GM04504 (cell line): ENCODE measurements around the gene PANK3.
A peak's percentile ranks its signal among the peaks of the same experiment; 100 is the strongest.
"Not testable (repeated sequence)": the region's sequence is repeated elsewhere in the genome, so short reads cannot be mapped to it uniquely, and the experiment has no call there.

Source experiments
- DNase-seq: peaks from one replicate; pipeline ENCODE4 v3.0.0-alpha.2; 2012; ENCODE audit warnings: low read depth

The PANK3 gene

GRCh38 chr5:168592014-168592368, 12.8 kb upstream of the PANK3 start:
- peak; percentile 17 for DNase-seq

DNA sequence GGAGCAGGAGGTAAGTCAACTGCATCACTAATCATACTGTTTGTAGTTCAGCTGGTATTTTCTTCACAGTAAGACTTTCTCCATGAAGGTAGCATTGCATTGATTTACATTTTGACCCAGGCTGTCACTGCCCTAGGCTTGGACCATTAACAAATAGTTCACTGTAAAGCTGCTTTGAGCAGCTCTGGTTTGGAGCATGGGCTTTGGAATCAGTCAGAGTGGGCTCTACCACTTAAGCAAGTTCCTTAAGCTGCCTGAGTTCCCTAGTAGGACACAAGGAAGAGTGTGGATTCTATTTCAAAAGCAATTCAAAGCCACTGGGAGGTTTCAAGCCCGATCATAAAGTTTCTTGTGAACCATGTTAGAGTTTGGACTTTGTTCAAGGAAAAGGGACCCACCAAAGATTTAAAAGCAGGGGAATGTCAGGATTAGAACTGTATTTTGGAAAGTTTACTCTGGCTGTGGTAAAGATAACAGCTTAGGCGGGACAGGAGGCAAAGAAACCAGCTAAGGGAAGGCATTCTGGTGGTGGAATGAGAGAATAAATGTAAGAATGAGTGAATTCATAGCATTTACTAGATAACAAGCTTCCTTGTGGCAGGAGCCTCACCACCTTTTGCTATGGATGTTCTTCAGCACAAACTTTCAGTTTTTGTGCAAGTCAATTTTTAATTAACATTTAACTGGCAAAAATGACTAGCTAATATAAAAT, 12.3 kb upstream of the PANK3 start:
- DNase-seq, result no peak

DNA sequence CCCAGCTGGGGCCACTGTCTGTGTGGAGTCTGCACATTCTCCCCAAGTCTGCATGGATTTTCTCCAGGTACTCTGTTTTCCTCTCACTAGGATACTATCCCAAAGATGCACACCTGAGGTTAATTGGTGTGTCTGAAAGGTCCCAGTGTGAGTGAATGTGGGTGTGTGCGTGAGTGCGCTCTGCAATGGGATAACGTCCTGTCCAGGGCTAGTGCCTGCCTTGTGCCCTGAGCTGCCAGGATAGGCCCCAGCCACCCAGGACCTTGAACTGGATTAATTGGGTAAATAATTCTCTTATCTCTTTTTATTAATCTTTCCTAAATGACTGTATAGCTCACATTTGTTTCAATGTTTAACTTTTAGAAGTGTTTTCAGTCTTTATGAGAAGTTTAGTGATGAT, 11.5 kb upstream of the PANK3 start:
- no peak for DNase-seq

DNA sequence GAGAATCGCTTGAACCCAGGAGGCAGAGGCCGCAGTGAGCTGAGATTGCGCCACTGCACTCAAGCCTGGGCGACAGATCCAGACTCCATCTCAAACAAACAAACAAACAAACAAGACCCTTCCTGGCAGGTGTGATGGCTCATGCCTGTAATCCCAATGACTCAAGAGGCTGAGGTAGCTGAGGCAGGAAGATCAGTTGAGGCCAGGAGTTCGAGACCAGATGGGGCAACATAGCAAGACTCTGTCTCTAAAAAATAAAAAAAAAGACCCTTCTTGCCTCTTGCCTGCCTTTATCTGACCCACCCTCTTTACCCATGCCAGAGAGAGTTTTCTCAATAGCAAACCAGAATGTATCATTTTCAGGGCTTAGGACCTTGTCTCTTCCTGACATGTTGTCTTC, 8.8 kb upstream of the PANK3 start:
- no peak for DNase-seq

DNA sequence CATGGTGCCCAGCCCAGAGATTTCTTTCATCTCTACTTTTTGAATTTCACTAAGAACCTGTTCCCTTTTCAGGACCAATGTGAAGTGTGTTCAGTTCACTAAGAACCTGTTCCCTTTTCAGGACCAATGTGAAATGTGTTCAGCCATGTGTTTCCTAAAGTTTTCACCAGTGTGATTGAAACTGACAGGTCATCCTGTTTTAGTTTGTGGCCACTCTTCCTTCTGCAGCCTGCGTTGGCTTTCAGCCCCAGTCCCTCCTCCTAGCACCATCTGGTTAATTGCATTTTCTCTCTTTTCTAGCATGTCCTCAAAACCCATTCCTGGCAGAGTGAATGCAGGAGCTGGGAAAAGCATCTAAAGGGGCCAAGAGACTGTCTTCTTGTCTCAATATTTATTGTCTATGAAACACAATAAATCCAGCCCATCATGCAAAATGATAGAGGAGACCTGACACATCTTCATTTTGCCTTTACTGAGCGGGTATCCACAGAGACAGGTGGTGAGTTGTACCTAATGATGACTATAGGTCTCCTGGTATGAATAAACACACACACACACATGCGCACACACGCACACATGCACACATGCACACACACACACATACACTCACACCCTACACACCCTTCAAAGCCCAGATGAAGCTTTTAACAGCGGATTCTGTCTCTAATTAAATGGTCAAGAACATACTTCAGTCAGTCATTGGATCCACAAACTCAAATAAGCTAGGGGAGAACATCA, 6.1 kb upstream of the PANK3 start:
- DNase-seq, result no peak

- DNase-seq, result no peak
Observed at GRCh38 chr5:168583742-168584482, 4.7 kb upstream of the PANK3 start.

DNA sequence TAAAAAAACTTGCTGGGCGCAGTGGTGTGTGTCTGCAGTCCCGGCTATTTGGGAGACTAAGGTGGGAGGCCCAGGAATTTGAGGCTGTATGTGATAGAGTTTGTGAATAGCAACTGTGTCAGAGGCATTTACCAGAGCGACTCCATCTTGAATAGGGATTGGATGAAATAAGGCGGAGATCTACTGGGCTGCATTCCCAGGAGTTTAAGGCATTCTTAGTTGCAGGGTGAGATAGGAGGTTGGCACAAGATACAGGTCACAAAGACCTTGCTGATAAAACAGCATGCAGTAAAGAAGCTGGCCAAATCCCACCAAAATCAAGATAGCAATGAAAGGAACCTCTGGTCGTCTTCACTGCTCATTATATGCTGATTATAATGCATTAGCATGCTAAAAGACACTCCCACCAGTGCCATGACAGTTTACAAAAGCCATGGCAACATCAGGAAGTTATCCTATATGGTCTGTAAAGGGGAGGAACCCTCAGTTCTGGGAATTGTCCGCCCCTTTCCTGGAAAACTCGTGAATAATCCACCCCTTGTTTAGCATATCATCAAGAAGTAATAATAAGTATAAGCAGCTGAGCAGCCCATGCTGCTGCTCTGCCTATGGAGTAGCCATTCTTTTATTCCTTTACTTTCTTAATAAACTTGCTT, 1.8 kb upstream of the PANK3 start:
- not testable (repeated sequence) for DNase-seq

- DNase-seq, result no peak
Observed at GRCh38 chr5:168580227-168580508, 1.0 kb upstream of the PANK3 start.

- peak; percentile 98 for DNase-seq
Observed at GRCh38 chr5:168579488-168580226, 489 bp upstream of the PANK3 start.

DNA sequence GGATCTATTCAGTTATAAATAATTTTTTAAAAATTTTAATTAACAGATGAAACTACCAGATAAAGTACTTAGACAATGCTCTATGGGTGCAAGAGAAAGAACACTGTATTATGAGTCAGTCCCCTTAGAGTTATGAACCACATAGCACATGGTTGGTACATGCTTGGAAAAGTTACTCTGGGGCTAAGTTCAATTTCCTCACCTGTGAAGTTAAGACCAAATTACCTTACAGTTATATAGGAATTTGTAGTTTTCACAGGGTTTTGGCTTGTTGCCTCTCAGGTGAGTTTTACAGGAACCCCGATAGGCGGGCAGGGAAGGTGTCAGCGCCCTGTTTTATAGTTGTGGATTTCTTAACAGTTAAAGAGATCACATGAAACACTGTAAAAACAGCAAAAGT, 1.2 kb downstream of the PANK3 start:
- DNase-seq, result no peak

GRCh38 chr5:168575391-168576372, 3.5 kb downstream of the PANK3 start:
- DNase-seq, result no peak

DNA sequence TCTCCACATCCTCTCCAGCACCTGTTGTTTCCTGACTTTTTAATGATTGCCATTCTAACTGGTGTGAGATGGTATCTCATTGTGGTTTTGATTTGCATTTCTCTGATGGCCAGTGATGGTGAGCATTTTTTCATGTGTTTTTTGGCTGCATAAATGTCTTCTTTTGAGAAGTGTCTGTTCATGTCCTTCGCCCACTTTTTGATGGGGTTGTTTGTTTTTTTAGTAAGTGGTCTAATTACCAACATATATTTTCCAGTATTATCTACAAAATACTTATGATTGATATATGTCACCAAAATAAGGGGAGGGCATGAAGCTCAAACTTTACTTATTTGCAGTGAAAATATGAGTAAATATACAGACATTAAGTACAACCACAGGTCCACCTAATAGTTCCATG, 5.0 kb downstream of the PANK3 start:
- not testable (repeated sequence) for DNase-seq

- not testable (repeated sequence) for DNase-seq
Observed at GRCh38 chr5:168573663-168574062, 5.5 kb downstream of the PANK3 start.

GRCh38 chr5:168570490-168571328, 8.5 kb downstream of the PANK3 start:
- no peak for DNase-seq

- no peak for DNase-seq
Observed at GRCh38 chr5:168568738-168569137, 10.4 kb downstream of the PANK3 start.

DNA sequence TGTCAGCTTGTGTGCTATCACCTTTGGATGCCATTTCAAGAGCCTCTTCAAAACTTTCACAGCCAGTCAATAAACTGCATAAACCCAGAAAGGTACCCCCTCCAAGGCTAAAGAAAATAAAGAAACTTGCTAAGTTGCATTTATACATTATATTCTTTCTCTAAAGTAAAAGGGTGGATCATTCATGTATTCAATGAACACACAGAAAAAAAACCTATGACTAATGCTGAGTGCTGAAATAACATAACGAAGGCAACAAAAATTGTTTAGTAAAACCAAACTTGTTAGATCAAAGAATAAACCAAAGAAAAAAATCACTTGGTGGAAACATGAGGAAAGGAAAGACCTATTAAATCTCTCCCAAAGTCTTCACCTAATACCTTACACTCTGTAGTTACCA, 15.2 kb downstream of the PANK3 start:
- DNase-seq, result no peak

- DNase-seq, result no peak
Observed at GRCh38 chr5:168562279-168562678, 16.9 kb downstream of the PANK3 start.

DNA sequence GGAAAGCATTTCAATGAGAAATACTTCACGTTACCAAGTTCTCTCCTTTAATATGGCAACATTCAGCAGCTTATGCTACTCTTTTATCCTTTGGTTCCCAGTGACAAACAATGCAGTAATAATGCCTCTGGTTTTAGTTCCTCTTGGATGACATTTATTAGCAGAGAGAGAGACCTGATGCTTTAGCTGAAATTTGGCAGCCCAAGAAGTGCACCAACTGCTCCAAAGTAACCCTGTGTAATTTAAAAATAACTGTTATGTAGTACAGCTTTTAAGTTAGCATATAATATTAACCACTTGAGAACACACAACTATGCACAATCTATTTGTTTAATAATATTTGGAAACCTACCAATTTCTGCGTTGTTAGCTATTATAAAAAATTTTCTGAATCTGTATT, 21.8 kb downstream of the PANK3 start:
- DNase-seq, result no peak

GRCh38 chr5:168553377-168554130, 25.6 kb downstream of the PANK3 start:
- DNase-seq, result no peak
